Stomach (tissue), 9 donors: Measurements from ENCODE around the gene F2. TPM values are rescaled to one million over a fixed set of nuclear protein-coding genes. Genes with fewer than 3 reads are reported as not detected.

Experiments
- DNase-seq, 2 donors: peaks; one replicate each; pipeline versions ENCODE4 v3.0.0 to v3.0.0-alpha.2; 2013 to 2019
- H3K27ac ChIP-seq, 5 donors: fragments of 200-600 bp in 4 of 5; sonication (generic) in 4 of 5; one replicate each; pipeline ENCODE4 v1.5.1; 2013 to 2019; ENCODE audit warnings: mild to moderate bottlenecking in 1 of 5, moderate library complexity in 1 of 5
- H3K27me3 ChIP-seq, 3 donors: fragments of 200-600 bp; sonication (generic); one replicate each; pipeline ENCODE4 v1.5.1; 2017 to 2019; ENCODE audit warnings: mixed run types in 1 of 3
- H3K36me3 ChIP-seq, 4 donors: fragments of 200-600 bp; sonication (generic); 1 replicate in 3 of 4; 2 replicates in 1 of 4; pipeline ENCODE4 v1.5.1; 2016 to 2019
- H3K4me1 ChIP-seq, 4 donors: fragments of 200-600 bp; sonication (generic); one replicate each; pipeline ENCODE4 v1.5.1; 2016 to 2019
- H3K4me3 ChIP-seq, 4 donors: fragments of 200-600 bp; sonication (generic) in 3 of 4; one replicate each; pipeline ENCODE4 v1.5.1; 2016 to 2019; ENCODE audit warnings: mild to moderate bottlenecking in 1 of 4
- H3K9me3 ChIP-seq, 4 donors: fragments of 200-600 bp; sonication (generic); one replicate each; pipeline ENCODE4 v1.5.1; 2016 to 2019
- CTCF ChIP-seq, 7 experiments: fragments of 450-650 bp in 4 of 7; fragments of 200-600 bp in 3 of 7; sonication (generic) in 3 of 7; IDR thresholded peaks; one replicate each; pipeline ENCODE4 v1.5.1; 2016 to 2019; ENCODE audit warnings: antibody characterized with exemption in 7 of 7, control low read depth in 2 of 7, mild to moderate bottlenecking in 1 of 7
- EP300 ChIP-seq: sonication (generic); formaldehyde crosslinking; IDR thresholded peaks from one replicate; pipeline ENCODE4 v1.6.1; 2017; ENCODE audit warnings: antibody characterized with exemption
- POLR2A ChIP-seq, 4 donors: fragments of 450-650 bp; IDR thresholded peaks; one replicate each; pipeline ENCODE4 v1.6.1; 2016; ENCODE audit warnings: antibody characterized with exemption in 4 of 4, control low read depth in 2 of 4, mild to moderate bottlenecking in 1 of 4, moderate library complexity in 1 of 4
- POLR2AphosphoS5 ChIP-seq, 3 donors: sonication (generic); formaldehyde crosslinking; IDR thresholded peaks; one replicate each; pipeline ENCODE4 v1.6.1; 2016; ENCODE audit warnings: antibody characterized with exemption in 3 of 3
- WGBS, 5 donors: extraction: QIAGEN DNeasy Blood & Tissue Kit in 3 of 5; methylation state at CpG; one replicate each; pipeline versions ENCODE4 v1.1.5 to v1.1.7; 2013 to 2018; 5-methylcytosine and 5-hydroxymethylcytosine counted together
- intact Hi-C: fragments of 100-400 bp; cut with DNase I; formaldehyde crosslinking; loops from one replicate; pipeline ENCODE4 v1.15.1; 2023; ENCODE audit warnings: low total_unique reads
- polyA plus RNA-seq, 3 donors: library from polyadenylated mRNA; stranded (reverse); fragments of 200-250 nt; gene quantifications; one replicate each; pipeline ENCODE4 v1.2.3, GENCODE V29; 2013
- small RNA-seq, 4 donors: library from RNA; depleted of rRNA; stranded (forward); fragments of <200 nt; gene quantifications; one replicate each; pipeline ENCODE3, GENCODE V24; 2016
- total RNA-seq, 5 donors: library from RNA; depleted of rRNA; stranded (reverse); fragments of >200 nt; gene quantifications; one replicate each; pipeline versions ENCODE4 v1.1.0 to v1.2.3, GENCODE V29; 2014 to 2016
- donor health status: healthy with polysubstance abuse.
- donor health status: Bipolar disorder and iron deficiency.
- donor health status: healthy.

Gene F2
- total and polyA plus RNA-seq, 8 donors, result 0.19 to 0.92 (median 0.33) TPM; not detected in 5

- H3K27me3 ChIP-seq, result no peaks in the 10 kb centered on the region
- DNase-seq, result no peak
- no peaks in the 10 kb centered on the region for H3K9me3 ChIP-seq
- H3K4me3 ChIP-seq, result no peak overlapping the region
- intact Hi-C loops, result no loop called here
- 92 to 95% (median 95%) methylated on average over 4 of the region's 4 CpGs for WGBS, 5 donors
- no peak overlapping the region for H3K27ac ChIP-seq
- no peak for TF ChIP-seq EP300
- peaks cover 40 to 95% (median 91%) of the 10 kb centered on the region in 4 donors for H3K36me3 ChIP-seq
- no peaks in the 10 kb centered on the region for H3K4me1 ChIP-seq
Observed at GRCh38 chr11:46769636-46770221, 50.7 kb downstream of the F2 start.

DNA sequence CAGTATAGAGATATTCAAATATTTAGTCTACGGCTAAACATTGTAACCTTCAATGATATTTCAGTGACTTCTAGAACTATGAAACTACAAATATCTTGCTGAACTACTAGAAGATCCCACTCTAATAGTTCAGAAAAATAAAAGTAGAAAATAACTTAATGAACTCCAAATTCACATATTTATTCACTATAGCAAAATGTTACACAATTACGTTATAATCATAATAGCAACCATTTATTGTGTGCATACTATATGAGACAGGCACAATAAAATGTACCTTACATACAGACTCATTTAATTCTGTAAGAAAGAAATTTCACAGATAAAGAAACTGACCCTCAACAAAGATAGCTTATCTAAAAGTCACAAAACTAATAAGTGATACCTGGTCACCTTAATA, 57.9 kb downstream of the F2 start:
- Histone ChIP-seq H3K9me3 (no peaks in the 10 kb centered on the region), H3K4me1 (no peaks in the 10 kb centered on the region), H3K36me3 (peaks cover 30 to 97% (median 90%) of the 10 kb centered on the region in 4 donors), H3K4me3 (no peak overlapping the region), H3K27ac (no peak overlapping the region), H3K27me3 (no peaks in the 10 kb centered on the region)
- no peak for TF ChIP-seq CTCF (IDR thresholded peaks at IDR 0.05)
- no peak for TF ChIP-seq POLR2AphosphoS5 (IDR thresholded peaks at IDR 0.05)
- TF ChIP-seq POLR2A (IDR thresholded peaks at IDR 0.05), result no peak
- no peak for TF ChIP-seq EP300
- intact Hi-C loops, result no loop called here
- DNase-seq, result no peak
- WGBS, 5 donors, result 92 to 98% (median 98%) methylated on average over 2 of the region's 2 CpGs

DNA sequence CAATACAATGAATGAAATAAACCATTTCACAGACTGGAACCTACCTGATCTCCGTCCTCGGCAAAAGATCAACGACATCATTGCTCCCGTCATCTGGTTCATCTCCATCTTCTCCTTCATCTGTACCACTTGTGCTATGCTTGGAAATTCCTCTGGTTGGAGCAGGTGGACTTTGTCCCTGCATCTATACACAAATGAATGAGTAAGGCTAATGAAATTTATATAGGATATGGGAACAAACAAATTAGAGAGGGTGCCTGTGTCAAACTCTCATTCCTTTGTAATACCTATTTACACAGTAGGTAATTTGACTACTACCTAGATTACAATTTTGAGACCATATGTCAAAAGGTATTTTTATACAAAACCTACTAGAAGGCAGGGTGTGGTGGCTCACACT, 59.4 kb downstream of the F2 start:
- WGBS, 5 donors, result 93 to 97% (median 95%) methylated on average over 4 of the region's 4 CpGs
- DNase-seq, result peak in 1 of 2 donors; percentile 2
- Histone ChIP-seq H3K36me3 (peaks cover 40 to 99% (median 90%) of the 10 kb centered on the region in 4 donors), H3K27ac (no peak overlapping the region), H3K4me1 (no peaks in the 10 kb centered on the region), H3K9me3 (no peaks in the 10 kb centered on the region), H3K27me3 (no peaks in the 10 kb centered on the region), H3K4me3 (no peak overlapping the region)
- intact Hi-C loops, result no loop called here
- no peak for TF ChIP-seq CTCF (IDR thresholded peaks at IDR 0.05)
- TF ChIP-seq POLR2A (IDR thresholded peaks at IDR 0.05), result no peak
- TF ChIP-seq EP300, result no peak
- TF ChIP-seq POLR2AphosphoS5 (IDR thresholded peaks at IDR 0.05), result no peak

Small RNA genes lying within 50 kb of the gene (small RNA-seq; reads per million reads assigned to genes)
- gene MIR5582 (0 reads per million in 4 donors), gene RF00573 (0 reads per million in 4 donors), gene SNORD67 (43.9 to 59.3 (median 53.5) reads per million in 4 donors)

Other genes starting within 250 kb of the F2 start
- gene AMBRA1, start 125.2 kb upstream of the F2 start, total RNA-seq, result 10 to 100 TPM; 22.3 to 59.4 (median 37.3) TPM
- 1 to 10 TPM; 4.6 to 7.3 (median 4.7) TPM for gene AMBRA1, start 125.2 kb upstream of the F2 start, polyA plus RNA-seq
- 1 to 10 TPM in 2 of 5 donors, not detected in 3; 1.0 to 3.7 TPM for gene HARBI1, start 102.0 kb upstream of the F2 start, total RNA-seq
- 1 to 10 TPM; 1.3 to 4.0 (median 2.3) TPM for gene HARBI1, start 102.0 kb upstream of the F2 start, polyA plus RNA-seq
- 100 to 1,000 TPM; 103 to 286 (median 115) TPM for gene ATG13, start 101.7 kb upstream of the F2 start, total RNA-seq
- 10 to 100 TPM; 17.3 to 44.5 (median 42.5) TPM for gene ATG13, start 101.7 kb upstream of the F2 start, polyA plus RNA-seq
- 10 to 100 TPM; 21.1 to 82.9 (median 35.6) TPM for gene ARHGAP1, start 18.6 kb upstream of the F2 start, total RNA-seq
- 10 to 100 TPM; 21.2 to 29.3 (median 28.0) TPM for gene ARHGAP1, start 18.6 kb upstream of the F2 start, polyA plus RNA-seq
- gene ZNF408, start 18.2 kb upstream of the F2 start, total RNA-seq, result 10 to 100 TPM in 2 of 5 donors, 1 to 10 TPM in 3; 5.5 to 14.6 (median 6.5) TPM
- gene ZNF408, start 18.2 kb upstream of the F2 start, polyA plus RNA-seq, result 1 to 10 TPM; 7.2 to 8.6 (median 7.6) TPM
- 100 to 1,000 TPM in 2 of 5 donors, 10 to 100 TPM in 3; 35.4 to 327 (median 58.9) TPM for gene CKAP5, start 127.1 kb downstream of the F2 start, total RNA-seq
- 1 to 10 TPM; 7.3 to 8.0 (median 7.6) TPM for gene CKAP5, start 127.1 kb downstream of the F2 start, polyA plus RNA-seq
- 10 to 100 TPM in 4 of 5 donors, 1 to 10 TPM in 1; 2.0 to 29.2 (median 16.5) TPM for gene LRP4, start 199.3 kb downstream of the F2 start, total RNA-seq
- gene LRP4, start 199.3 kb downstream of the F2 start, polyA plus RNA-seq, result 1 to 10 TPM; 2.1 to 3.1 (median 2.9) TPM
- gene CSTPP1, start 217.5 kb downstream of the F2 start, total RNA-seq, result 100 to 1,000 TPM in 1 of 5 donors, 10 to 100 TPM in 4; 32.7 to 146 (median 46.6) TPM
- 10 to 100 TPM; 16.4 to 26.0 (median 20.5) TPM for gene CSTPP1, start 217.5 kb downstream of the F2 start, polyA plus RNA-seq